Psoas muscle (tissue), 8 donors: ENCODE data around the gene ZNF281. TPM values are rescaled to one million over a fixed set of nuclear protein-coding genes. Genes with fewer than 3 reads are reported as not detected.

Source experiments
- ATAC-seq, 4 donors: fragments of 200-7000 bp; cut with Tn5 transposase; one replicate each; pipeline ENCODE4 v1.9.1; 2020; ENCODE audit warnings: moderate library complexity in 3 of 4, mild to moderate bottlenecking in 2 of 4
- DNase-seq, 2 donors: peaks; one replicate each; pipeline ENCODE4 v3.0.0-alpha.2; 2020
- H3K27ac ChIP-seq: fragments of 200-600 bp; one replicate; pipeline ENCODE4 v1.8.0; 2022
- H3K27me3 ChIP-seq, 3 donors: fragments of 200-600 bp in 1 of 3; one replicate each; pipeline versions ENCODE4 v1.6.1 to v1.8.0; 2013 to 2022; ENCODE audit warnings: low read length in 2 of 3, mild to moderate bottlenecking in 2 of 3, moderate library complexity in 1 of 3; ENCODE audit not compliant: insufficient read depth in 3 of 3
- H3K36me3 ChIP-seq, 2 donors: fragments of 200-600 bp in 1 of 2; one replicate each; pipeline versions ENCODE4 v1.6.1 to v1.8.0; 2013 to 2022; ENCODE audit warnings: low read depth in 1 of 2, mild to moderate bottlenecking in 1 of 2, moderate library complexity in 1 of 2; ENCODE audit not compliant: insufficient read depth in 1 of 2
- H3K4me1 ChIP-seq: fragments of 200-600 bp; one replicate; pipeline ENCODE4 v1.8.0; 2022
- H3K4me3 ChIP-seq: fragments of 200-600 bp; one replicate; pipeline ENCODE4 v1.8.0; 2022; ENCODE audit warnings: mild to moderate bottlenecking
- H3K9me3 ChIP-seq: fragments of 200-600 bp; one replicate; pipeline ENCODE4 v1.8.0; 2022
- WGBS, 3 donors: extraction: QIAGEN DNeasy Blood & Tissue Kit; methylation state at CpG; one replicate each; pipeline versions ENCODE4 v1.1.6 to v1.1.7; 2013; 5-methylcytosine and 5-hydroxymethylcytosine counted together
- intact Hi-C, 2 donors: fragments of 100-400 bp; cut with DNase I; formaldehyde crosslinking; loops; one replicate each; pipeline versions ENCODE4 v1.11.0 to v1.14.2; 2022
- polyA plus RNA-seq, 3 donors: library from polyadenylated mRNA; stranded (reverse); fragments of 200-250 nt; gene quantifications; one replicate each; pipeline ENCODE4 v1.2.3, GENCODE V29; 2013
- total RNA-seq, 4 donors: library from RNA; stranded (reverse); fragmentation: NEBNext Ultra II Directional in 2 of 4; extraction: Animal tissue kit (Norgen Biotek cat#: 25700) in 2 of 4; gene quantifications; one replicate each; pipeline versions ENCODE4 v1.2.1 to v1.2.4, GENCODE V29; 2021 to 2023
- TF ChIP-seq, protein P1 (sequence below): fragments of 200-600 bp; IDR thresholded peaks from one replicate; pipeline ENCODE4 v1.8.0; 2022; ENCODE audit warnings: antibody characterized with exemption
- donor health status: healthy with polysubstance abuse.
- donor health status: DM: no; HTN: no; CAD: no; lungs with moderate emphysema.
- donor health status: Bipolar disorder and iron deficiency.
- donor health status: healthy.
- donor health status: DM: yes; HTN: yes; CAD: no.
- donor health status: DM: no; HTN: no; CAD: no.
- donor health status: DM: no; HTN: no; CAD: no.
- donor health status: DM: yes; HTN: yes; CAD: no.

The ZNF281 gene
- total and polyA plus RNA-seq, 7 donors: 4.1 to 14.0 (median 10.4) TPM

- H3K4me3 ChIP-seq: no peak overlapping the region
- intact Hi-C loops: no loop called here
- no peaks in the 10 kb centered on the region for H3K36me3 ChIP-seq
- H3K9me3 ChIP-seq: no peaks in the 10 kb centered on the region
- DNase-seq (no peak), ATAC-seq (no peak)
- 89 to 100% (median 97%) methylated on average over 1 of the region's 1 CpG for WGBS, 3 donors
- TF ChIP-seq, protein P1, sequence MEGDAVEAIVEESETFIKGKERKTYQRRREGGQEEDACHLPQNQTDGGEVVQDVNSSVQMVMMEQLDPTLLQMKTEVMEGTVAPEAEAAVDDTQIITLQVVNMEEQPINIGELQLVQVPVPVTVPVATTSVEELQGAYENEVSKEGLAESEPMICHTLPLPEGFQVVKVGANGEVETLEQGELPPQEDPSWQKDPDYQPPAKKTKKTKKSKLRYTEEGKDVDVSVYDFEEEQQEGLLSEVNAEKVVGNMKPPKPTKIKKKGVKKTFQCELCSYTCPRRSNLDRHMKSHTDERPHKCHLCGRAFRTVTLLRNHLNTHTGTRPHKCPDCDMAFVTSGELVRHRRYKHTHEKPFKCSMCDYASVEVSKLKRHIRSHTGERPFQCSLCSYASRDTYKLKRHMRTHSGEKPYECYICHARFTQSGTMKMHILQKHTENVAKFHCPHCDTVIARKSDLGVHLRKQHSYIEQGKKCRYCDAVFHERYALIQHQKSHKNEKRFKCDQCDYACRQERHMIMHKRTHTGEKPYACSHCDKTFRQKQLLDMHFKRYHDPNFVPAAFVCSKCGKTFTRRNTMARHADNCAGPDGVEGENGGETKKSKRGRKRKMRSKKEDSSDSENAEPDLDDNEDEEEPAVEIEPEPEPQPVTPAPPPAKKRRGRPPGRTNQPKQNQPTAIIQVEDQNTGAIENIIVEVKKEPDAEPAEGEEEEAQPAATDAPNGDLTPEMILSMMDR: no peak
- no peaks in the 10 kb centered on the region for H3K4me1 ChIP-seq
- no peak overlapping the region for H3K27ac ChIP-seq
- H3K27me3 ChIP-seq: no peaks in the 10 kb centered on the region
Measured at GRCh38 chr1:200445213-200445612, 35.4 kb upstream of the ZNF281 start.

- Histone ChIP-seq H3K27ac (no peak overlapping the region), H3K36me3 (no peaks in the 10 kb centered on the region), H3K27me3 (no peaks in the 10 kb centered on the region), H3K4me1 (no peaks in the 10 kb centered on the region), H3K9me3 (no peaks in the 10 kb centered on the region), H3K4me3 (no peak overlapping the region)
- 82 to 88% (median 86%) methylated on average over 4 of the region's 4 CpGs for WGBS, 3 donors
- DNase-seq: no peak
- TF ChIP-seq, protein P1: no peak
- intact Hi-C loops: no loop called here
- ATAC-seq: no peak
Measured at GRCh38 chr1:200444478-200444877, 34.6 kb upstream of the ZNF281 start.

- no peaks in the 10 kb centered on the region for H3K27me3 ChIP-seq
Measured at GRCh38 chr1:200443860-200444259, 34.0 kb upstream of the ZNF281 start.

GRCh38 chr1:200442537-200443156 is 32.8 kb upstream of the ZNF281 start:
- H3K4me3 ChIP-seq: no peak overlapping the region
- WGBS, 3 donors: 35 to 60% (median 59%) methylated on average over 3 of the region's 3 CpGs
- H3K9me3 ChIP-seq: no peaks in the 10 kb centered on the region
- no peak for ATAC-seq
- H3K4me1 ChIP-seq: no peaks in the 10 kb centered on the region
- DNase-seq: no peak
- intact Hi-C loops: no loop called here
- H3K36me3 ChIP-seq: no peaks in the 10 kb centered on the region
- no peak overlapping the region for H3K27ac ChIP-seq
- TF ChIP-seq, protein P1: no peak
- H3K27me3 ChIP-seq: no peaks in the 10 kb centered on the region

More at GRCh38 chr1:200443860-200444259, 34.0 kb upstream of the ZNF281 start:
- WGBS, 3 donors: 36 to 43% (median 38%) methylated on average over 2 of the region's 2 CpGs
- H3K27ac ChIP-seq: no peak overlapping the region
- H3K9me3 ChIP-seq: no peaks in the 10 kb centered on the region
- no peak overlapping the region for H3K4me3 ChIP-seq
- TF ChIP-seq, protein P1: no peak
- no peaks in the 10 kb centered on the region for H3K4me1 ChIP-seq
- DNase-seq (no peak), ATAC-seq (no peak)
- H3K36me3 ChIP-seq: no peaks in the 10 kb centered on the region
- intact Hi-C loops: no loop called here

DNA sequence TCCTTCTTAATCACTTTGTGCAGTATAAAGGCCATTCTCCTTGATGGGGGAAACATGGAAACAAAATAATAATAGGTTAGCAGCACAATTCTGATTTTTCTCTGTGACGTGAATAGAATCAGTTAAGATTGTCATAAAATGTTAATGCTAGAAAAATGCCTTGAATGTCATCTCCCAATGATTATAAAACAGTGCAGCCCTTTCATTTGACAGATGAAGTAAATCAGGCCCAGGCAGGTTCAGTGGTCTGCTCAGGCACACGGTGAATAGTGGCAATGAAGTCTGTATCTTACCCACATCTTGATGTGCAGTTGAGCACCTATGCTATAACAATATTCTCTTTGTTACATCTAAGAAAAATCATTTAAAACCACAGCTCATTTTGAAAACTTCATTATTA is 32.2 kb upstream of the ZNF281 start:
- Histone ChIP-seq H3K36me3 (no peaks in the 10 kb centered on the region), H3K27me3 (no peaks in the 10 kb centered on the region), H3K9me3 (no peaks in the 10 kb centered on the region), H3K27ac (no peak overlapping the region), H3K4me1 (no peaks in the 10 kb centered on the region), H3K4me3 (no peak overlapping the region)
- ATAC-seq (no peak), DNase-seq (no peak)
- intact Hi-C loops: no loop called here
- TF ChIP-seq, protein P1: no peak
- WGBS, 3 donors: 85 to 88% (median 87%) methylated on average over 2 of the region's 2 CpGs
